GM06990 (cell line): ENCODE measurements around the gene PRR18.
"Not testable (repeated sequence)": the region's sequence is repeated elsewhere in the genome, so short reads cannot be mapped to it uniquely, and the experiment has no call there.

Experiments
- DNase-seq: peaks from one replicate; pipeline ENCODE4 v3.0.0-alpha.2; 2011; ENCODE audit not compliant: insufficient read length; ENCODE audit errors: extremely low read depth
- H3K27me3 ChIP-seq: replicated peaks from 2 replicates; pipeline ENCODE4 v1.6.0; 2011; ENCODE audit warnings: low read length; ENCODE audit not compliant: control insufficient read depth, insufficient read depth
- H3K36me3 ChIP-seq: 2 replicates; pipeline ENCODE4 v1.5.1; 2011; ENCODE audit warnings: low read length; ENCODE audit not compliant: control insufficient read depth, insufficient read depth
- H3K4me3 ChIP-seq: replicated peaks from 2 replicates; pipeline ENCODE4 v1.5.1; 2011; ENCODE audit warnings: low read depth, mild to moderate bottlenecking, control low read depth, low read length
- TF ChIP-seq, protein P1 (sequence below): IDR thresholded peaks from 2 replicates; pipeline ENCODE4 v1.5.1; 2011; ENCODE audit warnings: low read length, control low read depth, mild to moderate bottlenecking, inconsistent platforms; ENCODE audit not compliant: insufficient read depth, poor library complexity, severe bottlenecking

Gene PRR18

DNA sequence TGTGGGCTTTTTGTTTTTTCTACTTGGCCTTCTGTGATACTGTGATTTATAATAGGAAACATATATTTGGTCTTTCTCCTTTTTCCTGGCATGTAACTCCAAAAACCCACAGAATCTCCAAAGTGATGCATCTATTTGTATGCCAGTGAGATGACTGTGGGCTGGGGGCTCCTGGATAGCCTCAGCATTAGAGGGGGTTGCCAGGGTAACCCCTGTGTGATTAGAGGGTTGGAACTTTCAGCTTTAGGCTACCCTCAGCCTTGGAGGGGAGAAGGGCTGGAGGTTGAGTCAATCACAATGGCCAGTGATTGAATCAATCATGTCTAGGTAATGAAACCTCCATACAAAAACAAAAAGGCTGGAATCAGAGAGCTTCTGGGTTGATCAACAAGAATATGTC is 44.7 kb upstream of the PRR18 start:
- H3K27me3 ChIP-seq: no peaks in the 10 kb centered on the region
- TF ChIP-seq, protein P1, sequence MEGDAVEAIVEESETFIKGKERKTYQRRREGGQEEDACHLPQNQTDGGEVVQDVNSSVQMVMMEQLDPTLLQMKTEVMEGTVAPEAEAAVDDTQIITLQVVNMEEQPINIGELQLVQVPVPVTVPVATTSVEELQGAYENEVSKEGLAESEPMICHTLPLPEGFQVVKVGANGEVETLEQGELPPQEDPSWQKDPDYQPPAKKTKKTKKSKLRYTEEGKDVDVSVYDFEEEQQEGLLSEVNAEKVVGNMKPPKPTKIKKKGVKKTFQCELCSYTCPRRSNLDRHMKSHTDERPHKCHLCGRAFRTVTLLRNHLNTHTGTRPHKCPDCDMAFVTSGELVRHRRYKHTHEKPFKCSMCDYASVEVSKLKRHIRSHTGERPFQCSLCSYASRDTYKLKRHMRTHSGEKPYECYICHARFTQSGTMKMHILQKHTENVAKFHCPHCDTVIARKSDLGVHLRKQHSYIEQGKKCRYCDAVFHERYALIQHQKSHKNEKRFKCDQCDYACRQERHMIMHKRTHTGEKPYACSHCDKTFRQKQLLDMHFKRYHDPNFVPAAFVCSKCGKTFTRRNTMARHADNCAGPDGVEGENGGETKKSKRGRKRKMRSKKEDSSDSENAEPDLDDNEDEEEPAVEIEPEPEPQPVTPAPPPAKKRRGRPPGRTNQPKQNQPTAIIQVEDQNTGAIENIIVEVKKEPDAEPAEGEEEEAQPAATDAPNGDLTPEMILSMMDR: no peak
- no peak for DNase-seq
- H3K36me3 ChIP-seq: no peaks in the 10 kb centered on the region
- no peak overlapping the region for H3K4me3 ChIP-seq

DNA sequence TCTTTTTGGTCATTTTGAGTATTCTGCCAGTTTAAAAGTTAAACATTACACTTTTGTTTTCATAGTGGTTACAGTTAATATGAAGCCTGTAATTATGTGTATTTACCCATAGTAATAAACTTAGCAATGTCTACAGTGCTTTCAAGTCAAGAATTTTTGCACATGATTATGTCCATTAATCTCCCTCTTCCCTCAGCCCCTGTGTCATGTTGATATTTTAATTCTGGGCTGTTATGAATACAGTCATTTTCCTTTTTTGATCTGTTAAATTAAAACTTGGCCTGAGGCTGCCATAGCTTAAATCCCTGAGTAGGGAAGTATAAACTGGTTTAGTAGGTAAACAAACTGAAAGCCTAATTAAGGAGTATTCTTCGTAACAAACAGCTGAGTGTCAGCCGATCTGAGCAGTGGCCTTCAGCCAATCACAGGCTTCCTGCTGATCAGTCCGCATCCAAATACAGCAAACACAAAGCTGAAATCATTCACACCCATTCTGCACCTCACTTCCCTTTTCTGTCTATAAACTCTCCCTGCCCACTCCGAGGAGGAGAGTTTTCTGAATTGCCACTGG is 43.6 kb upstream of the PRR18 start:
- no peak for DNase-seq
- Histone ChIP-seq H3K36me3 (no peaks in the 10 kb centered on the region), H3K4me3 (no peak overlapping the region), H3K27me3 (no peaks in the 10 kb centered on the region)
- TF ChIP-seq, protein P1: no peak

DNA sequence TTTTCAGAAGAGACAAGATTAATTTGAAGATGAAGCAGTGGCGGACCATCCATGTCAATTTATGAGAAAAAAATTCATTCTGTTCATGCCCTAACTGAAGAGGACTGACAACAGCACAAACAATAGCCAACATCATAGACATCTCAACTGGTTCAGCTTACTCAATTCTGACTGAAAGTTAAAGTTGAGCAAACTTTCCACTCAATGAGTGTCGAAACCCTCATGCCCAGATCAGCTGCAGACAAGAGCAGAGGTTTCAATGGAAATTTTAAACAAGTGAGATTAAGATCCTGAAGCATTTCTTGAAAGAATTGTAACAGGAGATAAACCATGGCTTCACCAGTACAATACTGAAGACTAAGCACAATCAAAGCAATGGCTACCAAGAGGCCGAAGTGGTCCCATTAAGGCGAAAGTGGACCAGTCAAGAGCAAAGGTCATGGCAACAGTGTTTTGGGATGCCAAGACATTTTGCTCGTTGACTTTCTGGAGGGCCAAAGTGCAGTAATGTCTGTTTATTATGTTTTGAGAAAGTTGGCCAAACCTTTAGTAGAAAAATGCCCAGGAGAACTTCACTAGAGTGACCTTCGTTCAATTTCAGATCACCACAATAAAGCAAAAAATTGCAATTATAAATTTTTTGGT is 40.2 kb upstream of the PRR18 start:
- TF ChIP-seq, protein P1: no peak
- H3K4me3 ChIP-seq: no peak overlapping the region
- H3K27me3 ChIP-seq: no peaks in the 10 kb centered on the region
- no peak for DNase-seq
- H3K36me3 ChIP-seq: no peaks in the 10 kb centered on the region

DNA sequence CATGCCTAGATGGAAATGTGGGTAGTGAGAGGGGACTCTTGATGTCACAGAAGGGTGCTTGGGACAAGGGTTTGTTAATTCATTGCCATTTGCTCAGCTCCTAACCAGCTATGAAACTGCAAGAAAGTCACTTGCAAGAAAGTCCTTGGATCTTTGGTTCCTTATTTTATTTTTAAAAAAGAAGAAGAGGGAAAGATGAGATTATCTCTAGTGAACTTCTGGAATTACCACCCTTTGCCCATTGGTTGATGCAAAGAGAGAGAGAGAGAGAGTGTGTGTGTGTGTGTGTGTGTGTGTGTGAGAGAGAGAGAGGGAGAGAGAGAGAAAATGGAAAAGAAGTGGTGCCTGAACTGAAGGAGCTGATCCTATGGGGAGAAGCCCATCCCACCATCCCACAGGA is 38.8 kb upstream of the PRR18 start:
- TF ChIP-seq, protein P1: no peak
- Histone ChIP-seq H3K27me3 (no peaks in the 10 kb centered on the region), H3K4me3 (no peak overlapping the region), H3K36me3 (no peaks in the 10 kb centered on the region)
- no peak for DNase-seq

DNA sequence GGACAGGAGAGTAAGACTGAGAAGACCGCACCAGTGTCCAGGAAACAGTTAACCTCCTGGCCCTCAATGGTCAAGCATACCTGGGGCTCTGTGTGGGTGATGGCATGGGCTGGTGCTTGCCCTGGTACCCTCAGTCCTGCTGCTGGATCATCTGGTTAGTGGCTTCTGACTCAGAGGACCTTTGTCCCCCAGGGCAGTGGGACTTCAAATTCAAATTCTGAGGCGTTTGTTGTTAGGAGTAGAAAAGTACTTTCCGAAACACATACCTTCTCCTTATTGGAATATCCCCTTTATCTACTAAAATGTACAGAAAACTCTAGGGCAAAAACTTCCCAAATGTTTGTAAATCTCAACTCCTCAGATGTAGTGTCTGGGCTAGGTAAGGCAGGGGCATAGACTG is 38.3 kb upstream of the PRR18 start:
- Histone ChIP-seq H3K36me3 (no peaks in the 10 kb centered on the region), H3K4me3 (no peak overlapping the region), H3K27me3 (no peaks in the 10 kb centered on the region)
- TF ChIP-seq, protein P1: no peak
- no peak for DNase-seq

DNA sequence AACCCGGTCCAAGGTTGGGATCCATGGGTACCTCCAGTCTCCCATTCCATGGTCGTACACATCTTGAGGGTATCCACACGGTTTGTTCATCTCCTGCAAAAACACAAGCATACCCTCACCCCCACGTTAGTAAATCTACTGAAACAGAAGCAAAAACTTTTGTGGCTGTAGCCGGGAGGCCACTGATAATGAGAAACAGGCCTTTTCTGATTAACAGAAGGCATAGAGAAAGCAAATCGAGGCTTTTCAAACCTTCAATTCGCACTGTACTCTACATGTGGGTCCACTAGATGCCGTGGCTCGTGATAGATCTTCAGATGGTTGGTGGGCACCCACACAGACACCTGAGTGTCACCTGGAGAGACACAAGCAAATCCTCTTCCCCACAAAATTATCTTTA is 37.5 kb upstream of the PRR18 start:
- not testable (repeated sequence) for DNase-seq, H3K4me3 ChIP-seq, H3K27me3 ChIP-seq, H3K36me3 ChIP-seq

DNA sequence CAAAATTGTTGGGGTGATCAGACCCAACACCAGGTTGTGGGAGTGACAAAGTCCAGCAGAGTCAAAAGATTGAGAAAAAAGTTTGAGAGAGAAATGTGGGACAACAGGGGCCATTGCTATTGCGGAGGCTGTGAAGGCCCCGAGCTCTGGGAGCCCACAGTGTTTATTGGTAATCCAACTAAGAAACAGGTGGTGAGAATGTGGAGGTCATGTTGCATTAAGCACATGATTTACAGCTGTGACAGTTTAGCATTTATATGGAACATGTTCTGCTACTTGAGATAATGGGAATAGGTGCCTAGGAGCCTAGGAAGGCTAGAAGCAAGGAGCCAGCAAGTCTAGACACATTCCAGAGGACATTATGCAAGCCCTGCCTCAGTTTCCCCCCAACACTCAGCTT is 36.7 kb upstream of the PRR18 start:
- not testable (repeated sequence) for H3K27me3 ChIP-seq, H3K4me3 ChIP-seq, H3K36me3 ChIP-seq, DNase-seq
